Panc1 (cell line): ENCODE data around the gene WFDC2.

Experiments used
- CTCF ChIP-seq: fragments of 450-650 bp; IDR thresholded peaks from 2 replicates; pipeline ENCODE4 v1.5.1; 2017; ENCODE audit warnings: mild to moderate bottlenecking
- POLR2AphosphoS5 ChIP-seq: IDR thresholded peaks from 2 replicates; pipeline ENCODE4 v1.6.1; 2012; ENCODE audit warnings: mild to moderate bottlenecking, low read depth, low read length, moderate library complexity

GRCh38 chr20:45429618-45430017, 39.9 kb upstream of the WFDC2 start:
- TF ChIP-seq CTCF (no peak), POLR2AphosphoS5 (no peak)
